HepG2 (cell line): ENCODE data around the gene DBX2. TPM values are rescaled to one million over a fixed set of nuclear protein-coding genes. Genes with fewer than 3 reads are reported as not detected.

Source experiments
- ATAC-seq: fragments of 200-7000 bp; cut with Tn5 transposase; 3 replicates; pipeline ENCODE4 v1.9.1; 2020; ENCODE audit warnings: mild to moderate bottlenecking, moderate library complexity
- BruUV-seq: library from RNA; stranded (reverse); fragments of 400-500 nt; replicated peaks from 2 replicates; lab custom pipeline; 2021; lab: Mats Ljungman, UMichigan
- CTCF ChIA-PET: fragments of 300-600 bp; formaldehyde crosslinking; extraction: SDS; loops from one replicate; lab custom pipeline; 2021; ENCODE audit warnings: low total read pairs, inconsistent platforms, low intra/inter-chr PET ratio; lab: Yijun Ruan, JAX
- POLR2A ChIA-PET: fragments of 350-600 bp; sonication (Branson Sonifier 250); formaldehyde crosslinking; loops from one replicate; lab custom pipeline; 2020; ENCODE audit warnings: antibody characterized with exemption, inconsistent platforms; lab: Yijun Ruan, JAX
- DNase-seq: peaks from one replicate; pipeline ENCODE4 v3.0.0-alpha.2; 2015; ENCODE audit warnings: low spot score
- FAIRE-seq: peaks from 3 replicates; lab custom pipeline; 2011; peaks lifted over from hg19 to GRCh38; lab: Jason Lieb, UNC
- H2AFZ ChIP-seq: one replicate; pipeline ENCODE4 v1.6.1; 2011; ENCODE audit warnings: low read length, inconsistent platforms
- H3K27ac ChIP-seq: fragments of 300-600 bp; 3 replicates; pipeline ENCODE4 v1.8.0; 2011; ENCODE audit warnings: mixed run types, mild to moderate bottlenecking, mixed read lengths, low read length, inconsistent platforms; ENCODE audit not compliant: insufficient read depth; ENCODE audit errors: extremely low read length
- H3K27me3 ChIP-seq, 2 experiments: fragments of 200-600 bp in 1 of 2; 2 replicates in 1 of 2; 3 replicates in 1 of 2; pipeline versions ENCODE4 v1.6.0 to v1.8.0; 2011; ENCODE audit warnings: low read length in 2 of 2, mild to moderate bottlenecking in 2 of 2, moderate library complexity in 2 of 2, inconsistent platforms in 1 of 2; ENCODE audit not compliant: insufficient read depth in 2 of 2, control insufficient read depth in 1 of 2
- H3K36me3 ChIP-seq, 2 experiments: fragments of 200-600 bp in 1 of 2; replicated peaks in 1 of 2; 2 replicates in 1 of 2; 3 replicates in 1 of 2; pipeline versions ENCODE4 v1.5.1 to v1.8.0; 2011; ENCODE audit warnings: low read length in 2 of 2, inconsistent platforms in 1 of 2; ENCODE audit not compliant: insufficient read depth in 2 of 2, control insufficient read depth in 1 of 2
- H3K4me1 ChIP-seq: 2 replicates; pipeline ENCODE4 v1.5.1; 2012; ENCODE audit warnings: low read length, inconsistent platforms; ENCODE audit not compliant: insufficient read depth
- H3K4me2 ChIP-seq: 2 replicates; pipeline ENCODE4 v1.6.0; 2011; ENCODE audit warnings: low read depth, low read length, inconsistent platforms
- H3K4me3 ChIP-seq, 3 experiments: fragments of 200-600 bp in 1 of 3; sonication (generic), shearing (Covaris generic) in 1 of 3; replicated peaks in 1 of 3; 2 replicates each; pipeline ENCODE4 v1.5.1; 2011 to 2016; ENCODE audit warnings: low read length in 3 of 3, inconsistent platforms in 2 of 3, low read depth in 2 of 3, mild to moderate bottlenecking in 2 of 3, control low read depth in 1 of 3, mixed read lengths in 1 of 3; ENCODE audit not compliant: insufficient read depth in 1 of 3
- H3K79me2 ChIP-seq: one replicate; pipeline ENCODE4 v1.6.1; 2011; ENCODE audit warnings: low read length, inconsistent platforms; ENCODE audit not compliant: insufficient read depth
- H3K9ac ChIP-seq: 2 replicates; pipeline ENCODE4 v1.6.0; 2011; ENCODE audit warnings: mild to moderate bottlenecking, low read depth, low read length, inconsistent platforms; ENCODE audit not compliant: insufficient read depth
- H3K9me3 ChIP-seq: 2 replicates; pipeline ENCODE4 v1.5.1; 2012; ENCODE audit warnings: mild to moderate bottlenecking, low read length
- H4K20me1 ChIP-seq: 2 replicates; pipeline ENCODE4 v1.6.0; 2011; ENCODE audit warnings: inconsistent platforms, mild to moderate bottlenecking, low read length, moderate library complexity; ENCODE audit not compliant: insufficient read depth
- AHR ChIP-seq: IDR thresholded peaks from 2 replicates; pipeline ENCODE4 v1.6.1; 2018; ENCODE audit warnings: missing genetic modification reagents, missing compliant biosample characterization
- ARNT2 ChIP-seq: sonication (generic); formaldehyde crosslinking; IDR thresholded peaks from 2 replicates; pipeline ENCODE4 v1.8.0; 2022; ENCODE audit warnings: mild to moderate bottlenecking, low read depth, missing genetic modification reagents, moderate library complexity
- CC2D1A ChIP-seq: sonication (generic); formaldehyde crosslinking; IDR thresholded peaks from 2 replicates; pipeline ENCODE4 v1.8.1; 2023; ENCODE audit warnings: mild to moderate bottlenecking, missing genetic modification reagents
- CERS6 ChIP-seq: sonication (generic); formaldehyde crosslinking; IDR thresholded peaks from 2 replicates; pipeline ENCODE4 v1.5.0; 2020; ENCODE audit warnings: missing genetic modification reagents
- FOXA3 ChIP-seq: IDR thresholded peaks from 2 replicates; pipeline ENCODE4 v1.6.1; 2016; ENCODE audit warnings: missing genetic modification reagents, missing compliant biosample characterization
- FOXP1 ChIP-seq, 2 experiments: fragments of 450-650 bp in 1 of 2; IDR thresholded peaks; 2 replicates each; pipeline ENCODE4 v1.6.1; 2017 to 2018; ENCODE audit warnings: antibody characterized with exemption in 1 of 2
- HDAC1 ChIP-seq: sonication (generic); formaldehyde crosslinking; IDR thresholded peaks from 2 replicates; pipeline ENCODE4 v1.5.1; 2020; ENCODE audit warnings: mild to moderate bottlenecking, missing genetic modification reagents
- KLF9 ChIP-seq: IDR thresholded peaks from 2 replicates; pipeline ENCODE4 v1.6.1; 2016; ENCODE audit warnings: low read depth
- MLXIP ChIP-seq: sonication (generic); formaldehyde crosslinking; IDR thresholded peaks from 2 replicates; pipeline ENCODE4 v1.9.0; 2021; ENCODE audit warnings: missing genetic modification reagents, borderline replicate concordance
- ONECUT2 ChIP-seq: sonication (generic); formaldehyde crosslinking; IDR thresholded peaks from 2 replicates; pipeline ENCODE4 v1.4.0; 2020; ENCODE audit warnings: missing genetic modification reagents
- THYN1 ChIP-seq: sonication (generic); formaldehyde crosslinking; IDR thresholded peaks from 2 replicates; pipeline ENCODE4 v1.8.1; 2023; ENCODE audit warnings: low read depth, mild to moderate bottlenecking, moderate library complexity, missing genetic modification reagents, borderline replicate concordance
- ZNF253 ChIP-seq: sonication (generic); formaldehyde crosslinking; IDR thresholded peaks from 2 replicates; pipeline ENCODE4 v1.8.0; 2022; ENCODE audit warnings: mild to moderate bottlenecking, missing genetic modification reagents, borderline replicate concordance
- ZNF407 ChIP-seq: sonication (generic); formaldehyde crosslinking; IDR thresholded peaks from one replicate; pipeline ENCODE4 v1.5.1; 2020; ENCODE audit warnings: mild to moderate bottlenecking, missing genetic modification reagents; ENCODE audit errors: not compliant biosample characterization
- in situ Hi-C: cut with HindIII; loops from 2 replicates; pipeline ENCODE4 v1.10.0; 2017; ENCODE audit warnings: low pct_unique_long_range_greater_than_20kb; ENCODE audit not compliant: extremely low pct_ligation_motif_present
- intact Hi-C: fragments of 100-400 bp; cut with micrococcal nuclease; formaldehyde crosslinking; loops from one replicate; pipeline ENCODE4 v1.10.0; 2022; ENCODE audit not compliant: unreplicated experiment
- polyA plus RNA-seq, 8 experiments: library from polyadenylated mRNA; depleted of rRNA in 3 of 8; stranded (reverse) in 7 of 8; unstranded in 1 of 8; fragments of >200 nt; fragmentation: Illumina TruSeq in 4 of 8; extraction: Trizol in 4 of 8; gene quantifications; 2 replicates each; pipeline versions ENCODE4 v1.2.1 to v1.2.3, GENCODE V29; 2011 to 2016; ENCODE audit warnings: low read depth in 4 of 8, missing spikeins in 1 of 8, mixed read lengths in 1 of 8; ENCODE audit not compliant: insufficient read depth in 1 of 8
- total RNA-seq, 5 experiments: library from RNA; depleted of rRNA; stranded (reverse); fragments of >200 nt; fragmentation: Illumina TruSeq; extraction: Trizol; gene quantifications; 2 replicates each; pipeline ENCODE4 v1.2.3, GENCODE V29; 2016; ENCODE audit warnings: low read depth in 1 of 5

Gene DBX2
- total and polyA plus RNA-seq, 2 of the 13 experiments (the other 11 are each of a cell fraction or from before 2014, with no cell fraction given) = not detected

DNA sequence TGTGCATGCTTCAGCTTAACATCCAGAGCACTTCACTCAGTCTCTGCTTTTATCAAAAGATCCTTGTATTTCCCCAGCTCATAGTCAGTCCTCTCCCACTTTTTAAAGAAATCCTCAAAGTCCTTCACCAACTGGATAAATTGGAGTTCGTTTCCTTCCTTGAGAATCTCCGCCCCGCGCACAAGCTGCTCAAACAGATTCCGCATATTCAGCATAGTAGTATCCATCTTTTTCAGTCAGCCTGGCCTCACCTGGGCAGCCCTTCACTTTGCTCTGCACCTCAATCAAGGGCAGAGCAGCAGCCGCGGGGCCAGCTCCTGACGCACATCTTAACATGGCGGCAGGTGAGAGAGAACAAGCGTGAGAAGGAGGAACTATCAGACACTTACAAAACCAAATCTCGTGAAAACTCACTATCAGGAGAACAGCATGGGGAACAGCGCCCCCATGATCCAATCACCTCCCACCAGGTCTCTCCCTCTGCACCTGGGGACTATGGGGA, 14.3 kb upstream of the DBX2 start (continued):
- TF ChIP-seq MLXIP (no peak), AHR (CRISPR knock-in tag) (no peak), FOXA3 (CRISPR knock-in tag) (no peak), THYN1 (no peak), HDAC1 (no peak)
- TF ChIP-seq, all 625 proteins: peak for 0

- H4K20me1 ChIP-seq = no peaks in the 10 kb centered on the region
- no peak for FAIRE-seq
- no peak overlapping the region for H2AFZ ChIP-seq
- ChIA-PET CTCF (no interaction called here), POLR2A (no interaction called here)
- no peak overlapping the region for H3K9ac ChIP-seq
- intact Hi-C loops (no loop called here), in situ Hi-C loops (no loop called here)
- ATAC-seq = no peak
- H3K4me2 ChIP-seq = no peak overlapping the region
- BruUV-seq = no TSS peak
- no peak for DNase-seq
- H3K36me3 ChIP-seq = no peaks in the 10 kb centered on the region
- H3K27ac ChIP-seq = no peak overlapping the region
- H3K27me3 ChIP-seq = no peaks in the 10 kb centered on the region; a peak in 1 of 5 replicates
- H3K9me3 ChIP-seq = no peaks in the 10 kb centered on the region
- no peaks in the 10 kb centered on the region for H3K4me1 ChIP-seq
- H3K4me3 ChIP-seq = no peak overlapping the region
- no peaks in the 10 kb centered on the region for H3K79me2 ChIP-seq
- no peak for TF ChIP-seq CC2D1A (CRISPR knock-in tag)
- no peak for TF ChIP-seq KLF9 (CRISPR knock-in tag)
- no peak for TF ChIP-seq ARNT2 (CRISPR knock-in tag)
- no peak for TF ChIP-seq FOXP1 (IDR thresholded peaks at IDR 0.05)
- no peak for TF ChIP-seq FOXP1 (CRISPR knock-in tag; IDR thresholded peaks at IDR 0.05)
- no peak for TF ChIP-seq ZNF253 (CRISPR knock-in tag)
- no peak for TF ChIP-seq ONECUT2 (CRISPR knock-in tag)
- TF ChIP-seq ZNF407 = no peak
- no peak for TF ChIP-seq CERS6 (CRISPR knock-in tag)
Observed at GRCh38 chr12:45060976-45061375, 10.1 kb upstream of the DBX2 start.
